Panc1 (cell line): ENCODE data around the gene SP6.

Experiments used
- POLR2AphosphoS5 ChIP-seq: IDR thresholded peaks from 2 replicates; pipeline ENCODE4 v1.6.1; 2012; ENCODE audit warnings: mild to moderate bottlenecking, low read depth, low read length, moderate library complexity
- TF ChIP-seq, protein P1 (sequence below): fragments of 450-650 bp; IDR thresholded peaks from 2 replicates; pipeline ENCODE4 v1.5.1; 2017; ENCODE audit warnings: mild to moderate bottlenecking

DNA sequence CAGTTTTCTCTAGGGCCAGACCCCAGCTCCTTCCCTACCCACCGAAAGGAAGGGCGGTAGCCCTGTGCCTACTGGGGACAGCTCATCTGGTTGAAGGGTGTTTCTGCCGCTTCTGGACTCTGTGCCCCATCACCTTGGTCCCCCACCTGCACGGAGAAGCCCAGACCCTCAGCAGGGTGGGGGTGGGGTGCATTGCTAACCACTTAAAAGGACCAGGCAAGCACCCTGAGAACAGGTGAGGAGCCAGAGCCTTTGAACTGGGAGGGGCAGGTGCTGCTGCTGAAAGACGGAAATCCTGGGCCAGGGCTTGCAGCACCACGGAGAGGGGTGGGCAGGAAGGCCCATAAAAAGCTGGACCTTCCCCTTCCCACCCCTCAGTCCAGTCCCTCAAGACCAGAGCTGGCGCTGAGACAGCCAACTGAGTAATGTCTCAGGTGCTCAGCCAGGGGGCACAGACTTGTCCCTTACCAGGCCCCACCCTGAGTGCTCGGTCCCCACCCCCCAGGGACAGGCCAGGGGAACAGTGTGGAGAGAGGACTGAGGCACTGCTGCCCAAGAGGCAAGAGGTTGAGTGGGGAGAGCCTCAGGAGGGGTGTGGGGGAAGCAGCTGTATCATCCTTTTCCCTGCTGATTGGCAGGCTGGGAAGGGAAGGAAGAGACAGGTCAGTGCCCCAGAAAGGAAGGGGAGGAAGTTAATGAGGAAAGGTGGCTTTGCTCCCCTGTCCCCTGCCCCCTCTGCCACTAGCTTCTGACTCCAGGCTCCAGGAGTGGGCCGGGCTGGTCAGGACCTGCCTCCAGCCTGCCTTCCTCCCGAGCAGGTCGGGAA is 34.2 kb upstream of the SP6 start:
- TF ChIP-seq, protein P1, sequence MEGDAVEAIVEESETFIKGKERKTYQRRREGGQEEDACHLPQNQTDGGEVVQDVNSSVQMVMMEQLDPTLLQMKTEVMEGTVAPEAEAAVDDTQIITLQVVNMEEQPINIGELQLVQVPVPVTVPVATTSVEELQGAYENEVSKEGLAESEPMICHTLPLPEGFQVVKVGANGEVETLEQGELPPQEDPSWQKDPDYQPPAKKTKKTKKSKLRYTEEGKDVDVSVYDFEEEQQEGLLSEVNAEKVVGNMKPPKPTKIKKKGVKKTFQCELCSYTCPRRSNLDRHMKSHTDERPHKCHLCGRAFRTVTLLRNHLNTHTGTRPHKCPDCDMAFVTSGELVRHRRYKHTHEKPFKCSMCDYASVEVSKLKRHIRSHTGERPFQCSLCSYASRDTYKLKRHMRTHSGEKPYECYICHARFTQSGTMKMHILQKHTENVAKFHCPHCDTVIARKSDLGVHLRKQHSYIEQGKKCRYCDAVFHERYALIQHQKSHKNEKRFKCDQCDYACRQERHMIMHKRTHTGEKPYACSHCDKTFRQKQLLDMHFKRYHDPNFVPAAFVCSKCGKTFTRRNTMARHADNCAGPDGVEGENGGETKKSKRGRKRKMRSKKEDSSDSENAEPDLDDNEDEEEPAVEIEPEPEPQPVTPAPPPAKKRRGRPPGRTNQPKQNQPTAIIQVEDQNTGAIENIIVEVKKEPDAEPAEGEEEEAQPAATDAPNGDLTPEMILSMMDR, result no peak
- TF ChIP-seq POLR2AphosphoS5, result no peak
